Neural progenitor cell (in vitro differentiated cells): ENCODE data around the gene PLCB3. TPM values are rescaled to one million over a fixed set of nuclear protein-coding genes. Genes with fewer than 3 reads are reported as not detected.

Experiments
- DNase-seq: peaks from one replicate; pipeline ENCODE4 v3.0.0-alpha.2; 2016; ENCODE audit warnings: low spot score
- H2AFZ ChIP-seq: fragments of 200-600 bp; sonication (generic); replicated peaks from 2 replicates; pipeline ENCODE4 v1.6.1; 2016; ENCODE audit warnings: antibody characterized with exemption
- H3F3A ChIP-seq: fragments of 200-600 bp; sonication (generic); 2 replicates; pipeline ENCODE4 v1.6.1; 2016; ENCODE audit warnings: antibody characterized with exemption, low read depth
- H3K27ac ChIP-seq: fragments of 200-600 bp; sonication (generic); 2 replicates; pipeline ENCODE4 v1.5.1; 2016; ENCODE audit warnings: mild to moderate bottlenecking
- H3K27me3 ChIP-seq: fragments of 200-600 bp; sonication (generic); 2 replicates; pipeline ENCODE4 v1.6.1; 2016; ENCODE audit warnings: mild to moderate bottlenecking, moderate library complexity
- H3K36me3 ChIP-seq: fragments of 200-600 bp; sonication (generic); 2 replicates; pipeline ENCODE4 v1.5.1; 2016
- H3K4me1 ChIP-seq: fragments of 200-600 bp; sonication (generic); 2 replicates; pipeline ENCODE4 v1.6.1; 2016; ENCODE audit warnings: mixed run types
- H3K4me2 ChIP-seq: fragments of 200-600 bp; sonication (generic); 2 replicates; pipeline ENCODE4 v1.6.1; 2016
- H3K4me3 ChIP-seq: fragments of 200-600 bp; sonication (generic); 2 replicates; pipeline ENCODE4 v1.5.1; 2016
- H3K79me2 ChIP-seq: fragments of 200-600 bp; sonication (generic); 2 replicates; pipeline ENCODE4 v1.6.1; 2016; ENCODE audit warnings: low read depth
- H3K9ac ChIP-seq: fragments of 200-600 bp; sonication (generic); 2 replicates; pipeline ENCODE4 v1.6.1; 2016
- H3K9me3 ChIP-seq: fragments of 200-600 bp; sonication (generic); 2 replicates; pipeline ENCODE4 v1.5.1; 2016; ENCODE audit warnings: low read depth
- H4K20me1 ChIP-seq: fragments of 200-600 bp; sonication (generic); 2 replicates; pipeline ENCODE4 v1.6.1; 2016; ENCODE audit warnings: low read depth
- H3K27ac Mint-ChIP-seq: 3 replicates; pipeline ENCODE4 v1.8.0; 2021; ENCODE audit warnings: mixed read lengths
- H3K27me3 Mint-ChIP-seq: 2 replicates; pipeline ENCODE4 v1.8.0; 2022; ENCODE audit warnings: low read depth, mild to moderate bottlenecking, inconsistent platforms, moderate library complexity, mixed read lengths; ENCODE audit not compliant: insufficient read depth
- H3K36me3 Mint-ChIP-seq: 3 replicates; pipeline ENCODE4 v1.8.0; 2021; ENCODE audit warnings: mixed read lengths
- H3K4me1 Mint-ChIP-seq: 3 replicates; pipeline ENCODE4 v1.8.0; 2021; ENCODE audit warnings: mixed read lengths
- H3K4me3 Mint-ChIP-seq: 3 replicates; pipeline ENCODE4 v1.8.0; 2021; ENCODE audit warnings: mild to moderate bottlenecking, moderate library complexity, mixed read lengths
- H3K9me3 Mint-ChIP-seq: 3 replicates; pipeline ENCODE4 v1.8.0; 2020; ENCODE audit warnings: mixed read lengths
- CTCF ChIP-seq: fragments of 200-600 bp; sonication (generic); IDR thresholded peaks from 2 replicates; pipeline ENCODE4 v1.5.1; 2017; ENCODE audit warnings: antibody characterized with exemption, mild to moderate bottlenecking
- EZH2 ChIP-seq: fragments of 200-600 bp; sonication (generic); IDR thresholded peaks from 2 replicates; pipeline ENCODE4 v1.6.1; 2017; ENCODE audit warnings: antibody characterized with exemption, mild to moderate bottlenecking, moderate library complexity
- EZH2phosphoT487 ChIP-seq: fragments of 200-600 bp; sonication (generic); IDR thresholded peaks from 2 replicates; pipeline ENCODE4 v1.6.1; 2017; ENCODE audit warnings: antibody characterized with exemption
- total RNA-seq: library from RNA; depleted of rRNA; stranded (reverse); fragments of >200 nt; gene quantifications from 2 replicates; pipeline ENCODE4 v1.2.3, GENCODE V29; 2015; ENCODE audit warnings: low replicate concordance

PLCB3 gene
- total RNA-seq, 1 donor from 2014 or later = 15.6 TPM

DNA sequence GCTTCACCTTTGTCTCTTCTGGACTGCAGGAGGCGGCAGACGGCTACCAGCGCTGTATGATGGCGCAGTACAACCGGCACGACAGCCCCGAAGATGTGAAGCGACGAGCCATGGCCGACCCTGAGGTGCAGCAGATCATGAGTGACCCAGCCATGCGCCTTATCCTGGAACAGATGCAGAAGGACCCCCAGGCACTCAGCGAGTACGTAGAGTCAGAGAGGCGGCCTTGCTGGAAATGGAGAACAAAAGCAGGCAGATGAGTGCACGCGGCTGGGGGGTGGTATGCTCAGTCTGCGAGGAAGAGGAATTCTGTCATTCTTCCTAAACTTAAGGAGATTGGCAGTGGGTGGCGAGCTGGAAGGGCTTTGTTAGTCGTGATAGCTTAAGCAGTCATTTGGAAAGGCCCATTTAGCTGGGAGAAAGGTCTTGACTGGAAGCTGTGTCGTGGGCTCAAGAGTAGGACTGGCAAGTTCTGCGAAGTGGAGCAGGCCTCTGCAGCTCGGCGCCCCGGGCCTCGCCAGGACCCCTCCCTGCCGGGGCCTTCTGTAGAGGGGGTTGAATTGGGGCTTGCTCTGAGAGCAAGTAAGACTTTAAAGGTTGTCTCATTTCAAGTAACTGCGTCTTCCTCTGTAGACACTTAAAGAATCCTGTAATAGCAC is 47.8 kb upstream of the PLCB3 start:
- DNase-seq = peak; percentile 70
- TF ChIP-seq EZH2phosphoT487 (no peak), EZH2 (no peak), CTCF (no peak)
- Histone ChIP-seq H3F3A (peaks cover 40% of the 10 kb centered on the region), H3K79me2 (no peaks in the 10 kb centered on the region), H3K4me3 (no peak overlapping the region), H3K27me3 (no peaks in the 10 kb centered on the region), H3K9ac (no peak overlapping the region), H3K36me3 (no peaks in the 10 kb centered on the region), H3K27ac (peak overlapping the region; percentile 78), H3K4me1 (peaks cover 8% of the 10 kb centered on the region), H3K4me2 (peak overlapping the region; percentile 8), H2AFZ (no peak overlapping the region), H4K20me1 (peaks cover 52% of the 10 kb centered on the region), H3K9me3 (no peaks in the 10 kb centered on the region)
- peak overlapping the region; percentile 74 for H3K27ac Mint-ChIP-seq
- H3K9me3 Mint-ChIP-seq = no peaks in the 10 kb centered on the region
- H3K27me3 Mint-ChIP-seq = no peaks in the 10 kb centered on the region
- peaks cover 35% of the 10 kb centered on the region for H3K36me3 Mint-ChIP-seq
- peaks cover 13% of the 10 kb centered on the region for H3K4me1 Mint-ChIP-seq
- H3K4me3 Mint-ChIP-seq = peak overlapping the region; percentile 46

DNA sequence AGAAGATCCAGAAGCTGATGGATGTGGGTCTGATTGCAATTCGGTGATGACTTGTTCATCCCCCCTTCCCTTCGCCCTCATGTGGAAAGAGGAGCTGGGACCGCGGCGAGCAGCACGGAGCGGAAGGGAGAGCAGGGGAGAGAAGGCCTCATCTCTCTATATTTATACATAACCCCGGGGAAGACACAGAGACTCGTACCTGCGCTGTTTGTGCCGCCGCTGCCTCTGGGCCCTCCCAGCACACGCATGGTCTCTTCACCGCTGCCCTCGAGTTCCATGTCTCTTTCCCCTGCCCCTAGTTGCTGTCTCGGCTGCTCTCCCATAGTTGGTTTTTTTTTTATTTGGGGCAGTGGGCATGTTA is 47.3 kb upstream of the PLCB3 start:
- Histone ChIP-seq H3K9ac (no peak overlapping the region), H3K4me2 (no peak overlapping the region), H3K27ac (peak overlapping the region; percentile 78), H3K9me3 (no peaks in the 10 kb centered on the region), H3F3A (peaks cover 40% of the 10 kb centered on the region), H3K4me3 (no peak overlapping the region), H3K4me1 (peaks cover 8% of the 10 kb centered on the region), H3K36me3 (no peaks in the 10 kb centered on the region), H4K20me1 (peaks cover 52% of the 10 kb centered on the region), H3K79me2 (no peaks in the 10 kb centered on the region), H3K27me3 (no peaks in the 10 kb centered on the region), H2AFZ (no peak overlapping the region)
- TF ChIP-seq EZH2phosphoT487 (no peak), CTCF (no peak), EZH2 (no peak)
- Mint-ChIP-seq H3K27me3 (peaks cover 4% of the 10 kb centered on the region), H3K4me1 (peaks cover 13% of the 10 kb centered on the region), H3K4me3 (peak overlapping the region; percentile 46), H3K9me3 (no peaks in the 10 kb centered on the region), H3K36me3 (peaks cover 34% of the 10 kb centered on the region), H3K27ac (no peak overlapping the region)
- DNase-seq = no peak

- peak; percentile 85 for DNase-seq
- Mint-ChIP-seq H3K9me3 (no peaks in the 10 kb centered on the region), H3K4me3 (peak overlapping the region; percentile 44), H3K36me3 (peaks cover 34% of the 10 kb centered on the region), H3K27ac (no peak overlapping the region), H3K27me3 (peaks cover 6% of the 10 kb centered on the region), H3K4me1 (peaks cover 13% of the 10 kb centered on the region)
- no peaks in the 10 kb centered on the region for H3K36me3 ChIP-seq
- no peak overlapping the region for H3K4me2 ChIP-seq
- H3K79me2 ChIP-seq = no peaks in the 10 kb centered on the region
- H4K20me1 ChIP-seq = peaks cover 52% of the 10 kb centered on the region
- peaks cover 40% of the 10 kb centered on the region for H3F3A ChIP-seq
- TF ChIP-seq EZH2 (no peak), CTCF (peak; percentile 75)
- H3K4me3 ChIP-seq = no peak overlapping the region
- H3K9me3 ChIP-seq = no peaks in the 10 kb centered on the region
- no peaks in the 10 kb centered on the region for H3K27me3 ChIP-seq
- no peak overlapping the region for H2AFZ ChIP-seq
- peaks cover 8% of the 10 kb centered on the region for H3K4me1 ChIP-seq
- no peak overlapping the region for H3K9ac ChIP-seq
- H3K27ac ChIP-seq = no peak overlapping the region
These were observed 46.8 kb upstream of the PLCB3 start for GRCh38 chr11:64204464-64204989.
